ENCODE data around the gene SYT7. TPM values are rescaled to one million over a fixed set of nuclear protein-coding genes. Genes with fewer than 3 reads are reported as not detected.

Gene SYT7
- total RNA-seq, 2 donors from 2014 or later, result 2.6 TPM; not detected in 1

GRCh38 chr11:61587951-61588727 lies 7.3 kb upstream of the SYT7 start:
- Histone ChIP-seq H3K4me1 (ENCODE audit: control insufficient read depth in 1 of 2, low read depth in 2 of 2) (peaks cover 9 to 20% of the 10 kb centered on the region in 2 donors), H3K9me3 (no peaks in the 10 kb centered on the region), H3K27ac (no peak overlapping the region), H3K4me3 (peak overlapping the region; percentile 83), H3K27me3 (replicated peaks; ENCODE audit: insufficient read depth) (no peaks in the 10 kb centered on the region), H3K36me3 (no peaks in the 10 kb centered on the region)
- no peak for ATAC-seq (ENCODE audit: insufficient number of reproducible peaks, low FRiP score, low read depth)
- DNase-seq (ENCODE audit: low spot score), result no peak
- TF ChIP-seq CTCF (IDR thresholded peaks at IDR 0.05), result peak; percentile 23

- Histone ChIP-seq H3K27me3 (replicated peaks; ENCODE audit: insufficient read depth) (no peaks in the 10 kb centered on the region), H3K4me1 (ENCODE audit: control insufficient read depth in 1 of 2, low read depth in 2 of 2) (peaks cover 9 to 20% of the 10 kb centered on the region in 2 donors), H3K4me3 (peak overlapping the region; percentile 83), H3K9me3 (no peaks in the 10 kb centered on the region), H3K27ac (no peak overlapping the region), H3K36me3 (no peaks in the 10 kb centered on the region)
- ATAC-seq (ENCODE audit: insufficient number of reproducible peaks, low FRiP score, low read depth) (peak; percentile 41), DNase-seq (ENCODE audit: low spot score) (no peak)
- no peak for TF ChIP-seq CTCF (IDR thresholded peaks at IDR 0.05)
These were observed 6.7 kb upstream of the SYT7 start for GRCh38 chr11:61587541-61587941.

GRCh38 chr11:61586792-61587430 lies 6.0 kb upstream of the SYT7 start:
- peak overlapping the region; percentile 83 for H3K4me3 ChIP-seq
- H3K4me1 ChIP-seq (ENCODE audit: control insufficient read depth in 1 of 2, low read depth in 2 of 2), result peaks cover 9 to 20% of the 10 kb centered on the region in 2 donors
- DNase-seq (ENCODE audit: low spot score), result no peak
- no peak for TF ChIP-seq CTCF (IDR thresholded peaks at IDR 0.05)
- H3K27ac ChIP-seq, result no peak overlapping the region
- no peaks in the 10 kb centered on the region for H3K36me3 ChIP-seq
- no peaks in the 10 kb centered on the region for H3K9me3 ChIP-seq
- H3K27me3 ChIP-seq (replicated peaks; ENCODE audit: insufficient read depth), result no peaks in the 10 kb centered on the region
- no peak for ATAC-seq (ENCODE audit: insufficient number of reproducible peaks, low FRiP score, low read depth)

GRCh38 chr11:61585115-61585514 lies 4.2 kb upstream of the SYT7 start:
- ATAC-seq (ENCODE audit: insufficient number of reproducible peaks, low FRiP score, low read depth) (no peak), DNase-seq (ENCODE audit: low spot score) (no peak)

More at GRCh38 chr11:61585115-61585514, 4.2 kb upstream of the SYT7 start:
- H3K9me3 ChIP-seq, result no peaks in the 10 kb centered on the region
- H3K4me3 ChIP-seq, result no peak overlapping the region
- no peak for TF ChIP-seq CTCF (IDR thresholded peaks at IDR 0.05)
- H3K27me3 ChIP-seq (replicated peaks; ENCODE audit: insufficient read depth), result no peaks in the 10 kb centered on the region
- H3K27ac ChIP-seq, result no peak overlapping the region
- H3K36me3 ChIP-seq, result no peaks in the 10 kb centered on the region
- peaks cover 9 to 30% of the 10 kb centered on the region in 2 donors for H3K4me1 ChIP-seq (ENCODE audit: control insufficient read depth in 1 of 2, low read depth in 2 of 2)
